RKO (cell line): Measurements from ENCODE around the gene MINDY4.

Experiments used
- DNase-seq: peaks from one replicate; pipeline ENCODE4 v3.0.0-alpha.2; 2016; ENCODE audit warnings: low spot score

The MINDY4 gene

GRCh38 chr7:30930621-30931020, 159.4 kb downstream of the MINDY4 start:
- DNase-seq = no peak

- no peak for DNase-seq
These were observed 160.1 kb downstream of the MINDY4 start for GRCh38 chr7:30931161-30931928.

- DNase-seq = no peak
These were observed 160.8 kb downstream of the MINDY4 start for GRCh38 chr7:30931929-30932540.

GRCh38 chr7:30932562-30932961, 161.3 kb downstream of the MINDY4 start:
- no peak for DNase-seq

GRCh38 chr7:30933124-30933974, 162.1 kb downstream of the MINDY4 start:
- no peak for DNase-seq

GRCh38 chr7:30934225-30934624, 163.0 kb downstream of the MINDY4 start:
- DNase-seq = no peak

- DNase-seq = no peak
These were observed 163.7 kb downstream of the MINDY4 start for GRCh38 chr7:30934732-30935568.

GRCh38 chr7:30935569-30935877, 164.3 kb downstream of the MINDY4 start:
- DNase-seq = no peak

- DNase-seq = no peak
These were observed 165.5 kb downstream of the MINDY4 start for GRCh38 chr7:30936650-30937245.

GRCh38 chr7:30937416-30937815, 166.2 kb downstream of the MINDY4 start:
- no peak for DNase-seq

- DNase-seq = peak; percentile 75
These were observed 167.5 kb downstream of the MINDY4 start for GRCh38 chr7:30938435-30939316.

GRCh38 chr7:30941582-30942323, 170.5 kb downstream of the MINDY4 start:
- DNase-seq = no peak
